ENCODE data around the gene ZBTB7C.

ZBTB7C gene

GRCh38 chr18:48133671-48134251 lies 275.4 kb downstream of the ZBTB7C start:
- no peak for DNase-seq

- DNase-seq: no peak
These were observed 276.2 kb downstream of the ZBTB7C start for GRCh38 chr18:48132797-48133655.

GRCh38 chr18:48131042-48131441 lies 278.1 kb downstream of the ZBTB7C start:
- DNase-seq: no peak

- no peak for DNase-seq
These were observed 279.5 kb downstream of the ZBTB7C start for GRCh38 chr18:48129621-48130082.

GRCh38 chr18:48127606-48128005 lies 281.6 kb downstream of the ZBTB7C start:
- no peak for DNase-seq

- DNase-seq: no peak
These were observed 282.9 kb downstream of the ZBTB7C start for GRCh38 chr18:48126240-48126639.

- no peak for DNase-seq
These were observed 283.5 kb downstream of the ZBTB7C start for GRCh38 chr18:48125724-48126123.

- no peak for DNase-seq
These were observed 284.1 kb downstream of the ZBTB7C start for GRCh38 chr18:48124857-48125626.

- no peak for DNase-seq
These were observed 285.2 kb downstream of the ZBTB7C start for GRCh38 chr18:48123941-48124340.

- DNase-seq: no peak
These were observed 285.9 kb downstream of the ZBTB7C start for GRCh38 chr18:48123324-48123723.

GRCh38 chr18:48122816-48123215 lies 286.4 kb downstream of the ZBTB7C start:
- no peak for DNase-seq

- DNase-seq: no peak
These were observed 286.8 kb downstream of the ZBTB7C start for GRCh38 chr18:48122376-48122775.

GRCh38 chr18:48121752-48122151 lies 287.4 kb downstream of the ZBTB7C start:
- no peak for DNase-seq

GRCh38 chr18:48119204-48119603 lies 290.0 kb downstream of the ZBTB7C start:
- DNase-seq: no peak

GRCh38 chr18:48116873-48117630 lies 292.1 kb downstream of the ZBTB7C start:
- no peak for DNase-seq

- DNase-seq: no peak
These were observed 293.2 kb downstream of the ZBTB7C start for GRCh38 chr18:48116017-48116416.

- DNase-seq: no peak
These were observed 295.5 kb downstream of the ZBTB7C start for GRCh38 chr18:48113691-48114090.

- DNase-seq: no peak
These were observed 297.6 kb downstream of the ZBTB7C start for GRCh38 chr18:48111587-48111986.

- DNase-seq: no peak
These were observed 298.4 kb downstream of the ZBTB7C start for GRCh38 chr18:48110797-48111196.

- no peak for DNase-seq
These were observed 299.2 kb downstream of the ZBTB7C start for GRCh38 chr18:48109961-48110493.

- DNase-seq: no peak
These were observed 301.0 kb downstream of the ZBTB7C start for GRCh38 chr18:48108136-48108535.

- no peak for DNase-seq
These were observed 302.0 kb downstream of the ZBTB7C start for GRCh38 chr18:48106976-48107781.

All from cortex of kidney (tissue), 1 donor.